Fibroblast of mammary gland (primary cell): ENCODE data around the gene IDH3G.

Experiments used
- DNase-seq: peaks from one replicate; pipeline ENCODE4 v3.0.0-alpha.2; 2010; ENCODE audit warnings: low read depth
- H3K4me3 ChIP-seq: 2 replicates; pipeline ENCODE4 v1.5.1; 2011; ENCODE audit warnings: low read depth, mild to moderate bottlenecking, low read length, moderate library complexity; ENCODE audit not compliant: control insufficient read depth
- CTCF ChIP-seq: conservative IDR thresholded peaks from 2 replicates; pipeline ENCODE4 v1.5.1; 2011; ENCODE audit warnings: low read depth, low read length, inconsistent platforms; ENCODE audit not compliant: control insufficient read depth, insufficient read depth

IDH3G gene

GRCh38 chrX:153769865-153770600, 24.1 kb downstream of the IDH3G start:
- no peak for DNase-seq
- no peak overlapping the region for H3K4me3 ChIP-seq
- TF ChIP-seq CTCF = no peak

GRCh38 chrX:153769158-153769864, 24.9 kb downstream of the IDH3G start:
- DNase-seq = no peak
- TF ChIP-seq CTCF = no peak
- no peak overlapping the region for H3K4me3 ChIP-seq

- DNase-seq = no peak
- no peak overlapping the region for H3K4me3 ChIP-seq
- TF ChIP-seq CTCF = no peak
Observed at GRCh38 chrX:153768311-153769157, 25.6 kb downstream of the IDH3G start.

- no peak overlapping the region for H3K4me3 ChIP-seq
- TF ChIP-seq CTCF = no peak
- no peak for DNase-seq
Observed at GRCh38 chrX:153767674-153768055, 26.5 kb downstream of the IDH3G start.

- no peak for TF ChIP-seq CTCF
- DNase-seq = no peak
- no peak overlapping the region for H3K4me3 ChIP-seq
Observed at GRCh38 chrX:153766871-153767673, 27.1 kb downstream of the IDH3G start.
